Activated naive CD4-positive, alpha-beta T cell treated with anti-CD3 and anti-CD28 coated beads, Interleukin-2, amount 50 U/mL, for 16 hours (primary cell): ENCODE measurements around the gene TMEM270.
"Not testable (repeated sequence)": the region's sequence is repeated elsewhere in the genome, so short reads cannot be mapped to it uniquely, and the experiment has no call there.

Source experiments
- DNase-seq: peaks from one replicate; pipeline ENCODE4 v3.0.0-alpha.2; 2020

The TMEM270 gene

GRCh38 chr7:73860859-73861258 is at the start of gene TMEM270:
Gene TMEM270 (plus strand): TSS chr7:73861159. CDS start chr7:73861195, 36 bp downstream.
- DNase-seq, result no peak

- DNase-seq, result peak; percentile 56
Observed at GRCh38 chr7:73811760-73812168, 49.2 kb upstream of the TMEM270 start.

GRCh38 chr7:73812996-73813395 is 48.0 kb upstream of the TMEM270 start:
- DNase-seq, result no peak

- DNase-seq, result no peak
Observed at GRCh38 chr7:73815436-73815835, 45.5 kb upstream of the TMEM270 start.

GRCh38 chr7:73817121-73817520 is 43.8 kb upstream of the TMEM270 start:
- DNase-seq, result no peak

GRCh38 chr7:73820013-73820412 is 40.9 kb upstream of the TMEM270 start:
- no peak for DNase-seq

- not testable (repeated sequence) for DNase-seq
Observed at GRCh38 chr7:73821597-73822285, 39.2 kb upstream of the TMEM270 start.

GRCh38 chr7:73822319-73823173 is 38.4 kb upstream of the TMEM270 start:
- DNase-seq, result no peak

GRCh38 chr7:73823257-73823656 is 37.7 kb upstream of the TMEM270 start:
- DNase-seq, result no peak

- no peak for DNase-seq
Observed at GRCh38 chr7:73823873-73824592, 36.9 kb upstream of the TMEM270 start.

- no peak for DNase-seq
Observed at GRCh38 chr7:73824986-73825385, 36.0 kb upstream of the TMEM270 start.

GRCh38 chr7:73827567-73828106 is 33.3 kb upstream of the TMEM270 start:
- no peak for DNase-seq

- DNase-seq, result no peak
Observed at GRCh38 chr7:73828107-73828803, 32.7 kb upstream of the TMEM270 start.

GRCh38 chr7:73828972-73829371 is 32.0 kb upstream of the TMEM270 start:
- no peak for DNase-seq

GRCh38 chr7:73829505-73829904 is 31.5 kb upstream of the TMEM270 start:
- DNase-seq, result no peak

- no peak for DNase-seq
Observed at GRCh38 chr7:73829921-73830680, 30.9 kb upstream of the TMEM270 start.

GRCh38 chr7:73830681-73831583 is 30.0 kb upstream of the TMEM270 start, which contains the start of gene CLDN4:
Gene CLDN4 (plus strand): TSS chr7:73830996. CDS start chr7:73831202, 206 bp downstream.
- DNase-seq, result no peak

- DNase-seq, result no peak
Observed at GRCh38 chr7:73831584-73831833, 29.4 kb upstream of the TMEM270 start.

GRCh38 chr7:73831834-73832651 is 28.9 kb upstream of the TMEM270 start:
- DNase-seq, result no peak

- DNase-seq, result no peak
Observed at GRCh38 chr7:73832806-73833205, 28.2 kb upstream of the TMEM270 start.
